Upper lobe of right lung (tissue), 1 donor: ENCODE measurements around the gene USHBP1. TPM values are rescaled to one million over a fixed set of nuclear protein-coding genes. Genes with fewer than 3 reads are reported as not detected.

ENCODE experiments used
- ATAC-seq: fragments of 200-7000 bp; cut with Tn5 transposase; one replicate; pipeline ENCODE4 v1.9.1; 2020; ENCODE audit warnings: mild to moderate bottlenecking, moderate library complexity
- DNase-seq: peaks from one replicate; pipeline ENCODE4 v3.0.0-alpha.2; 2020
- H3K27ac ChIP-seq: fragments of 200-600 bp; one replicate; pipeline ENCODE4 v1.8.0; 2022
- H3K27me3 ChIP-seq: fragments of 200-600 bp; one replicate; pipeline ENCODE4 v1.8.0; 2022; ENCODE audit warnings: mild to moderate bottlenecking
- H3K36me3 ChIP-seq: fragments of 200-600 bp; one replicate; pipeline ENCODE4 v1.8.0; 2022
- H3K4me1 ChIP-seq: fragments of 200-600 bp; one replicate; pipeline ENCODE4 v1.8.0; 2022
- H3K4me3 ChIP-seq: fragments of 200-600 bp; one replicate; pipeline ENCODE4 v1.8.0; 2022; ENCODE audit warnings: mild to moderate bottlenecking
- H3K9me3 ChIP-seq: fragments of 200-600 bp; one replicate; pipeline ENCODE4 v1.8.0; 2022
- CTCF ChIP-seq: fragments of 200-600 bp; IDR thresholded peaks from one replicate; pipeline ENCODE4 v1.8.0; 2022; ENCODE audit warnings: antibody characterized with exemption
- intact Hi-C: fragments of 100-400 bp; cut with DNase I; formaldehyde crosslinking; loops from one replicate; pipeline ENCODE4 v1.11.0; 2022
- total RNA-seq: library from RNA; stranded (reverse); fragmentation: NEBNext Ultra II Directional; extraction: Animal tissue kit (Norgen Biotek cat#: 25700); gene quantifications from one replicate; pipeline ENCODE4 v1.2.1, GENCODE V29; 2021
- donor health status: DM: no; HTN: yes; CAD: no; lungs with severe emphysema.

The USHBP1 gene
- total RNA-seq, 1 donor from 2014 or later = 14.0 TPM

GRCh38 chr19:17309965-17310461 lies 45.5 kb upstream of the USHBP1 start:
- DNase-seq (no peak), ATAC-seq (no peak)
- no peaks in the 10 kb centered on the region for H3K27me3 ChIP-seq
- peaks cover 31% of the 10 kb centered on the region for H3K4me1 ChIP-seq
- peaks cover 14% of the 10 kb centered on the region for H3K36me3 ChIP-seq
- TF ChIP-seq CTCF = no peak
- no peaks in the 10 kb centered on the region for H3K9me3 ChIP-seq
- H3K4me3 ChIP-seq = peak overlapping the region; percentile 79
- intact Hi-C loops = no loop called here
- peak overlapping the region; percentile 83 for H3K27ac ChIP-seq

- intact Hi-C loops = no loop called here
- ATAC-seq (peak; percentile 88), DNase-seq (peak; percentile 99)
- H3K4me1 ChIP-seq = peaks cover 37% of the 10 kb centered on the region
- H3K27ac ChIP-seq = peak within 1 kb of the TSS; percentile 83
- no peak for TF ChIP-seq CTCF
- no peaks in the 10 kb centered on the region for H3K9me3 ChIP-seq
- peaks cover 9% of the 10 kb centered on the region for H3K36me3 ChIP-seq
- H3K4me3 ChIP-seq = peak within 1 kb of the TSS; percentile 79
- H3K27me3 ChIP-seq = no peaks in the 10 kb centered on the region
These were observed 44.8 kb upstream of the USHBP1 start, which contains the start of gene DDA1 for GRCh38 chr19:17309198-17309964. Gene DDA1 (plus strand): TSS chr19:17309563. CDS start chr19:17309655, 92 bp downstream.

- TF ChIP-seq CTCF = no peak
- Histone ChIP-seq H3K27me3 (no peaks in the 10 kb centered on the region), H3K9me3 (no peaks in the 10 kb centered on the region), H3K4me1 (peaks cover 44% of the 10 kb centered on the region), H3K36me3 (no peaks in the 10 kb centered on the region), H3K27ac (no peak overlapping the region), H3K4me3 (no peak overlapping the region)
- ATAC-seq (no peak), DNase-seq (no peak)
- intact Hi-C loops = no loop called here
These were observed 43.4 kb upstream of the USHBP1 start for GRCh38 chr19:17307876-17308377.

- DNase-seq (no peak), ATAC-seq (no peak)
- Histone ChIP-seq H3K9me3 (no peaks in the 10 kb centered on the region), H3K4me1 (peaks cover 49% of the 10 kb centered on the region), H3K27me3 (no peaks in the 10 kb centered on the region), H3K27ac (peak overlapping the region; percentile 94), H3K36me3 (no peaks in the 10 kb centered on the region), H3K4me3 (peak overlapping the region; percentile 90)
- TF ChIP-seq CTCF = no peak
- intact Hi-C loops = no loop called here
These were observed 41.8 kb upstream of the USHBP1 start for GRCh38 chr19:17306285-17306714.

GRCh38 chr19:17305517-17306284 lies 41.2 kb upstream of the USHBP1 start, which contains the start of gene MRPL34:
Gene MRPL34 (plus strand): TSS chr19:17305872. CDS start chr19:17305893, 21 bp downstream.
- ATAC-seq = peak; percentile 75
- peak; percentile 99 for DNase-seq
- intact Hi-C loops = no loop called here
- no peaks in the 10 kb centered on the region for H3K27me3 ChIP-seq
- H3K4me3 ChIP-seq = peak within 1 kb of the TSS; percentile 90
- peak; percentile 89 for TF ChIP-seq CTCF
- no peaks in the 10 kb centered on the region for H3K9me3 ChIP-seq
- H3K27ac ChIP-seq = peak within 1 kb of the TSS; percentile 94
- no peaks in the 10 kb centered on the region for H3K36me3 ChIP-seq
- H3K4me1 ChIP-seq = peaks cover 43% of the 10 kb centered on the region
